ENCODE results near the gene DNMT3L.

DNA sequence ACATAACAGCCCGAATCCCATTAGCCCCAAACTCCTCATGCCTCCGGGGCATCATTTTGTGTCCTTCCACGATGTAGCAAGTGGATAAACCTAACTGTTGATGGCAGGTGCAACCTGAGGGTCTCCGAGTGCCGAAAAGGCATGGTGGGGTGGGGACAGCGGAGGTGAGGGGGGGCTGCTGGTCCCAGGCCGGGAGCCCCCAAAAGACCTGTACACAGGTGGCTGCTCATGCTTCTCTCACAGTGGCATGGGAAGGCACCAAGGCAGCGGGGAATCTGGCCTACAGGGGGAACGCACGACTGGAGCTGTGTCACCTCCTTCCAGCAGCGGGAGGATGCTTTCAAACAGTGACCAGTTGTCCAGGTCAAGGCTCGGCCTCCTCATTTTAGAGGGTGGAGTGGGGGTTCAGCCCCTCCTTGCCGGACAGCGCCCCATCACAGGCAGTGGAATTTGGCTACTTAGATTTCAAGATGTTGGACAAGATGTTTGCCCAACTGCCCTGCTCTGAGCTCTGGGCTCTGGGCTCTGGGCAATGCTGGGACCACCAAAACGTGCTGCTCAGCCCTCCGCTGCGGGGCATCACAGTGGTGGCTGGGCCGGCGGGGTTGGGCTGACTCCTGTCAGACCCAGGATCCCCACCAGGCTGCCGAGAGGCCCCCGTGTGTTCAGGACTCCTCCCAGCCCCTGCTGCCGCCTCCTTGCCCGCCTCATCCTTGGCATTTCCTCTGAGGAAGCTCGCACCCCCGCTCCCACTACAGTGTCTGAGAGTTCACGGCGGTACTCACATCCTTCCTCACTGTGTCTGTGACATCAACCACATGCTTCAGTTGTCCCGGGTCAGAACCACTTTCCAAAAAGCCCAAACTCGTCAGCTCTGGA is 7.6 kb downstream of the DNMT3L start:
- TF ChIP-seq, protein P1, sequence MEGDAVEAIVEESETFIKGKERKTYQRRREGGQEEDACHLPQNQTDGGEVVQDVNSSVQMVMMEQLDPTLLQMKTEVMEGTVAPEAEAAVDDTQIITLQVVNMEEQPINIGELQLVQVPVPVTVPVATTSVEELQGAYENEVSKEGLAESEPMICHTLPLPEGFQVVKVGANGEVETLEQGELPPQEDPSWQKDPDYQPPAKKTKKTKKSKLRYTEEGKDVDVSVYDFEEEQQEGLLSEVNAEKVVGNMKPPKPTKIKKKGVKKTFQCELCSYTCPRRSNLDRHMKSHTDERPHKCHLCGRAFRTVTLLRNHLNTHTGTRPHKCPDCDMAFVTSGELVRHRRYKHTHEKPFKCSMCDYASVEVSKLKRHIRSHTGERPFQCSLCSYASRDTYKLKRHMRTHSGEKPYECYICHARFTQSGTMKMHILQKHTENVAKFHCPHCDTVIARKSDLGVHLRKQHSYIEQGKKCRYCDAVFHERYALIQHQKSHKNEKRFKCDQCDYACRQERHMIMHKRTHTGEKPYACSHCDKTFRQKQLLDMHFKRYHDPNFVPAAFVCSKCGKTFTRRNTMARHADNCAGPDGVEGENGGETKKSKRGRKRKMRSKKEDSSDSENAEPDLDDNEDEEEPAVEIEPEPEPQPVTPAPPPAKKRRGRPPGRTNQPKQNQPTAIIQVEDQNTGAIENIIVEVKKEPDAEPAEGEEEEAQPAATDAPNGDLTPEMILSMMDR (IDR thresholded peaks at IDR 0.05): no peak
- TF ChIP-seq EZH2 (IDR thresholded peaks at IDR 0.05; ENCODE audit: borderline replicate concordance, insufficient read depth, low read depth, low read length, poor library complexity, severe bottlenecking): no peak

Data from B cell (primary cell).